GM12891 (cell line): ENCODE measurements around the gene TSPAN4.

Source experiments
- DNase-seq: peaks from one replicate; pipeline ENCODE4 v3.0.0; 2011; ENCODE audit warnings: low spot score; ENCODE audit not compliant: insufficient read length
- FAIRE-seq: peaks from 2 replicates; lab custom pipeline; 2011; peaks lifted over from hg19 to GRCh38; lab: Jason Lieb, UNC
- PAX5 ChIP-seq: IDR thresholded peaks from 2 replicates; pipeline ENCODE4 v1.6.1; 2011; ENCODE audit warnings: low read length, moderate library complexity, mild to moderate bottlenecking; ENCODE audit not compliant: insufficient read depth, severe bottlenecking
- POLR2A ChIP-seq: IDR thresholded peaks from 2 replicates; pipeline ENCODE4 v1.6.1; 2011; ENCODE audit warnings: low read depth, low read length, control low read depth
- POLR2AphosphoS5 ChIP-seq: IDR thresholded peaks from 2 replicates; pipeline ENCODE4 v1.6.1; 2011; ENCODE audit warnings: low read depth, low read length, control low read depth
- POU2F2 ChIP-seq: IDR thresholded peaks from 2 replicates; pipeline ENCODE4 v1.6.1; 2011; ENCODE audit warnings: low read depth, mild to moderate bottlenecking, control low read depth, low read length, moderate library complexity
- SPI1 ChIP-seq: IDR thresholded peaks from 2 replicates; pipeline ENCODE4 v1.6.1; 2011; ENCODE audit warnings: low read depth, low read length, control low read depth
- TAF1 ChIP-seq: IDR thresholded peaks from 2 replicates; pipeline ENCODE4 v1.6.1; 2011; ENCODE audit warnings: low read depth, low read length, control low read depth

The TSPAN4 gene

DNA sequence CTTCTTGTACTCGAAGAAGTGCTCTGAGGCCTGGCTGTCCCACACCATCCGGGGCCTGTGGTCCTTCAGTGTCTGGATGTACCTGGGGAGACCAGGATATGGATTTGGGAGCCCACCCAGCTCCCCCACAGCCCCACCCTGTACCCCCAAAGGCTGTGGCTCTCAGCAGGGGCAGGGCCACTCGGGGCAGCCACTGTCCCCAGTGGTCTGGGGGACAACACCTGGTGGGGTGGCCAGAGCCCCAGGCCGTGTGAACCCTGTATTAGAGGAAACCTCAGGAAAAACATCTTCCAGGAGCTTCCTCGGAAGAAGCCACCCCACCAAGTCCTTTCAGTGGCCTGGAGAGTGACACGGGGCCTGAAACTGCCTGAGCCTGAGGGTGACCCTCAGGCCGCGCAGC is 27.8 kb downstream of the TSPAN4 start:
- DNase-seq, result no peak
- TF ChIP-seq PAX5 (no peak), POLR2A (no peak)
- no peak for FAIRE-seq

DNA sequence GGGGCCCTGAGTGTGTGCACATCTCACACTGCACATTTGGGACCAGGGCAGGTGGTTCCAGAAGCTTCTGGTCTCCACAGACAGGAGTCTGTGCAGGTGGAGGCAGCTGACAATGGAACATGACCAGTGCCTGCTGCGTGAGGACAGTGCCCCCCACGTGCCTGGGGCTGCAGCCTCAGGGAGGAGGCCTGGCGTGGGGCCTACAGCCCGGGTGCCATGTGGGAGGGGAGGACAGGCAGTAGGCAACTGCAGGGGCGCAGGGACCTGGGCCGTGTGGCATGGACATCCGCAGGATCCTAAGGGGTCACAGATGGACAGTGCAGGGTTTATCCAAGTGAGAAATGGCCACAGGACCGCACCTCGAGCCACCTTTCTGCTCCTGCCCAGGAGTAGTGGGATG is 28.8 kb downstream of the TSPAN4 start:
- TF ChIP-seq POLR2A, result no peak
- no peak for TF ChIP-seq POLR2AphosphoS5
- no peak for TF ChIP-seq POU2F2
- TF ChIP-seq SPI1, result no peak
- TF ChIP-seq TAF1, result no peak
- no peak for TF ChIP-seq PAX5
- DNase-seq (no peak), FAIRE-seq (no peak)

DNA sequence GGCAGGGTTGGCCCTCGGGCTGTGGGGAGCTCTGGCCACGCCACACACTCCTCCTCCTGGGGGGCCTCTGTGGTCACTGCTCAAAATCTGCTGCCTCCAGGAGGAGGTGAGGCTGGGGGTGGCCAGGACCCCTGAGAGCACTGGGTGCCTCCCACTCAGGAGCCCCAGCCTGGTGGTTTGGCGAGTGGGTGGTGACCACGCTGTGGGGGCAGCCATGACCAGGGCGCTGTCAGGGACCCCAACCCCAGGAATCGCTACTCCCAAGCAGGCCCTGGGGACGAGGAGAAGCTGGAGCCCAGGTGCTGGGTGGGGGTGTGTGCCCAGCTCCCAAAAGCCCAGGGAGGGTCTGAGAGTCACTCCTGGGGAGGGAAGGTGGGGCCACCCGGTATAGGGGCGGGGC is 30.1 kb downstream of the TSPAN4 start:
- FAIRE-seq (no peak), DNase-seq (no peak)
- TF ChIP-seq TAF1, result no peak

DNA sequence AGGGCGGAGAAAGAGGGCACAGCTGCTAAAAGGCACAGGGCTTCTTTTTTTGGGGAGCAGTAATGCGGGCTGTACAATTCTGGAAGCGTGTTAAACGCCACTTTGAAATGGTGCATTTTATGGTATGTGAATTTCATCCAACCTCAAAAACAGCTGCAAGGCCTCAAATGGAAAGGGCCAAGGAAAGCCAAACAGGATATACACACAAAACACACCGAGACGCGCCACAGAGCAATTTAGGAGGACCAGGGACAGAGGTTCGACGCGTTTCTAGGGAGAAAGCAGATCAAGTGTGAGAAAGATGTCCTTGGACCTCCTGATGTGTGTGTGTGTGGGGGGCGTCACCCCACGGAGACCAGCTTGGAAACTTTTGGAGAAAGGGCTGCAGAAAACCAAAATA is 31.1 kb downstream of the TSPAN4 start:
- FAIRE-seq (no peak), DNase-seq (no peak)
- no peak for TF ChIP-seq POU2F2
- no peak for TF ChIP-seq PAX5
- no peak for TF ChIP-seq POLR2AphosphoS5
- TF ChIP-seq POLR2A, result no peak
- TF ChIP-seq SPI1, result no peak
- TF ChIP-seq TAF1, result no peak

DNA sequence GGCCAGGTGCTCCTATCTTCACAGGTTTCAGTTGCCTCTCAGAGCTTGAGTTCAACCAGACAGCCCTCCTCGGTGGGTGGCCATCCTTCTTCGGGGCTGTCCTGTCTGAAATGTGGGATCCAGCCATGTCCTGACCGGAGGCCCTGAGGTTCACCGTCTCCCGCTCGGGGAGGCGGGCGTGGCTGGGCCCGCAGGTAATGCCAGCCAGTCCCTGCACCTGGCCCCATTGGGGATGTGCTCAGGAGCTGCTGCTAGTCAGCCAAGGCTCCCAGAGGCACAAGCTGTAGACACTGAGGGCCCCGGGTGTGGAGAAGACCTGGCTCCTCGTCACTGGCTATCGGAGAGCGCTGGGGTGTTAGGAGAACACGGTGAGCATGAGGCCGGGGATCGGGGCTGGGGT is 32.6 kb downstream of the TSPAN4 start:
- DNase-seq (no peak), FAIRE-seq (no peak)
- no peak for TF ChIP-seq POLR2AphosphoS5
- no peak for TF ChIP-seq POU2F2
- TF ChIP-seq TAF1, result no peak
- TF ChIP-seq PAX5, result no peak
- no peak for TF ChIP-seq SPI1

DNA sequence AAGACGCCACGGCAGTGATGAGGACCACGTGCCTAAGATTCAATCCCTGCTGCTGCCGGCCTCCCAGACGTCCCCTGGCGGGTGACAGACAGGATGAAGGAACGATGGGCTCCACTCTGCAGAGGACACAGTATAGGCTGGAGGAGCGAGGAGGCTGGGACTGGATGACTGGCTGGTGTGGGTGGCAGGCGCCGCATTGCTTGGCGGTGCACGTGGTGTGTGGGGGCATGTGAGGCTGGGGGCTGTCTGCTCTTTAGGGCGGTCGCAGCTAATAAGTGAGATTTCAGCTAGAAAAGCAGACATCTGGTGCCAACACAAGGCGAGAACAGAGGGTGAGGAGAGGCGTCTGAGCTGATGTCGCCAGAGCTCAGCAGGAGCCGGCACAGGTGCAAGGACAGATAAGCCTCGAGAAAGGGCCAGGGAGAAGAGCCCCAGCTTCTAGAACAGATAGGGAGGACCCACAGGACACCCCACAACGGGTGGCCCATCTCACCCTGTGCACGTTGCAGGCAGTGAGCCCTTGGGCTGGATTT is 33.2 kb downstream of the TSPAN4 start:
- no peak for FAIRE-seq

DNA sequence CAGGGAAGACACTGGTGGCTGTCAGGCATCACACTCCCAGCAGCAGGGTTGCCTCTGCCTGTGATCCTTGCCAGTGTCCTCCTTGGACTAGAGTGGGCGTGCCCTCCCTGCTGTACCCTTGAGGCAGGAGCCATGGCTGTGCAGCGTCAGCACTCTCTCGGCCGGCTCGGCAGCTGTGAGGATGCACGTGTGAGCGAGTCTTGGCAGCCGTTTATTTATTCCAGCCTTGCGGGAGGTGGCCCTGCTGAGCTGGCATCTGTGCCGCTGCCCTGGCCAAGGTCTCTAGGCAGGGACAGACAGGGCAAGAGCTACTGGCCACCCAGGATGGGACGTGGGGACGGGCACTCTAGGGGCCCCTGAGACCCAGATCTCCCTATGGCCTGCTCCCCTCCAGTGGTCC is 33.9 kb downstream of the TSPAN4 start:
- no peak for TF ChIP-seq POU2F2
- no peak for TF ChIP-seq SPI1
- no peak for TF ChIP-seq PAX5
- no peak for TF ChIP-seq TAF1
- no peak for TF ChIP-seq POLR2AphosphoS5
- no peak for TF ChIP-seq POLR2A
- DNase-seq (no peak), FAIRE-seq (no peak)

More for the DNA sequence above, 33.2 kb downstream of the TSPAN4 start:
- no peak for DNase-seq
- TF ChIP-seq POLR2A (no peak), PAX5 (no peak), POLR2AphosphoS5 (no peak), SPI1 (no peak), POU2F2 (no peak), TAF1 (no peak)

DNA sequence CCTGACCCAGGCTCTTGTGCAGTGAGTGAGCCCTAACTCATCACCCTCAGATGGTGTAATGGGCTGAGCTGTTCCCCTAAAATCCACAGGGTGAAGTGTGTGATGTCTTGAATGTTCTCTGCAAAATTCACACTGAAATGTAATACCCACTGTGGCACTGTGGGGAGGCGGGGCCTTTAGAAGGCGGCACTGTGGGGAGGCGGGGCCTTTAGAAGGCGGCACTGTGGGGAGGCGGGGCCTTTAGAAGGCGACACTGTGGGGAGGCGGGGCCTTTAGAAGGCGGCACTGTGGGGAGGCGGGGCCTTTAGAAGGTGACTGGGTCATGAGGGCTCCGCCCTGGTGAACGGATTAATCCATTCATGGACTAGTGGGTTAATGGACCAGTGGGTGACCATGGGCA is 34.9 kb downstream of the TSPAN4 start:
- no peak for TF ChIP-seq POLR2A
- TF ChIP-seq POU2F2, result no peak
- no peak for TF ChIP-seq PAX5
- no peak for TF ChIP-seq SPI1
- no peak for TF ChIP-seq TAF1
- no peak for TF ChIP-seq POLR2AphosphoS5
- no peak for DNase-seq
- no peak for FAIRE-seq

DNA sequence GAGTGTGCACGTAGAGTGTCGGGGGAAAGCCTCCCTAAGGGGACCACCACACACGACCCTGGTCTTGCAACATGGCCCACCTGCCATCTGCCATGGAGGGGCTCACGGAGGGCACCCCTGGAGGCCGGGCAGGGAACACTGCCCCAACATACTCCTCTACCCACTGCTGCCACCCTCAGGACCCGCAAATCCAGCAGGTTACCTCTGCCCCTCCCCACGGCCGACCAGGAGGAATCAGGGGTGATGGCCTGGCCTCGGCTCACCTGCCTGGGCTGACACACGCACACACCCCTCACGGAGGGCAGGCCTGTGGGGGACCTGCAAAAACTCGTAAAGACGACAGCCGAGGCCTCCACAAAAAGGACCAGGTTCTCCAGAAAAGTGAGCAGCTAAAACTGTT is 37.8 kb downstream of the TSPAN4 start:
- no peak for DNase-seq
- no peak for TF ChIP-seq SPI1
- no peak for TF ChIP-seq POLR2A
- no peak for TF ChIP-seq PAX5
- no peak for TF ChIP-seq POU2F2
- TF ChIP-seq TAF1, result no peak
- no peak for TF ChIP-seq POLR2AphosphoS5
- no peak for FAIRE-seq

DNA sequence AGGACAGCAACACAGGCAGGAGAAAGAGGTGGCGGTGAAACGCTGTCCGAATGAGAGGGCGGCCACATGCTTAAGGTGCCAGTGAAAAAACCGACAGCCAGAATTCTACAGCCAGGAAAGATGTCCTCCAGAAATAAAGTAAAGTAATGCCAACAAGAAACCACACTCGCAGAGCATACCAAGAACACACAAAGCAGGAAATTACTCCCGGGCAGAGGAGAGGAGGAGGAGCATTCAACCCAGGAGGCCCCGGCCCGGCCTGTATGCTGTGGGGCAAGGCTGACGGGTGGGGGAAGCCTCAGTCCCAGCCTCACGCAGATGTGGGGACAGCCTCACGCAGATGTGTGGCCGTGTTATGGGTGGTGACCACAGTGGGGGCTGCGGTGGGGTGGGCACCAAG is 39.9 kb downstream of the TSPAN4 start:
- TF ChIP-seq SPI1, result no peak
- no peak for TF ChIP-seq POLR2AphosphoS5
- TF ChIP-seq PAX5, result no peak
- no peak for TF ChIP-seq TAF1
- no peak for TF ChIP-seq POU2F2
- TF ChIP-seq POLR2A, result no peak
- no peak for DNase-seq
- no peak for FAIRE-seq

DNA sequence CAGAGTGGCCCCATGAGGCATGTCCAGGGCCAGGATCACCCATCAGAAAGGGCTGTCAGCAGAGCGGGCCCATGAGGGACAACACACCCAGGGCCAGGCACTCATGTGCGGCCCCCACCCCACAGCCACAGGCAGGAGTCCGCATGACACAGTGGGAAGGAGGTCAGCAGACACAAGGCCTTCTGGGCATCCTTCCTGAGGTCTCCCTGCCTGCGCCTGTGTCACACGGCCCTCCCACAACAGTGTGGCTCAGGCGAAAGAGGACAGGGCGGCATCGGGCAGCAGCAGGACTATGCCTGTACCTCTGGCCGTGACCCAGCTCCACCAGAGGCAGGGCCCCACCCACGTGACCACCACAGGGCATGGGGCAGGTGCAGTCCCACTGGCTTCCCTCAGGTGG is 40.9 kb downstream of the TSPAN4 start:
- TF ChIP-seq POLR2A (no peak), TAF1 (no peak), POLR2AphosphoS5 (no peak), PAX5 (no peak), SPI1 (no peak), POU2F2 (no peak)
- FAIRE-seq, result no peak
- no peak for DNase-seq
